Left ventricle myocardium inferior (tissue), 1 donor: Measurements from ENCODE around the gene P2RX3. TPM values are rescaled to one million over a fixed set of nuclear protein-coding genes. Genes with fewer than 3 reads are reported as not detected.

Experiments
- DNase-seq: peaks from one replicate; pipeline ENCODE4 v3.0.0-alpha.2; 2020
- H3K27ac ChIP-seq: fragments of 200-600 bp; replicated peaks from 2 replicates; pipeline ENCODE4 v1.8.0; 2021
- H3K27me3 ChIP-seq: fragments of 200-600 bp; 2 replicates; pipeline ENCODE4 v1.8.0; 2021; ENCODE audit warnings: low read depth
- H3K36me3 ChIP-seq: fragments of 200-600 bp; 2 replicates; pipeline ENCODE4 v1.8.0; 2021
- H3K4me1 ChIP-seq: fragments of 200-600 bp; 2 replicates; pipeline ENCODE4 v1.8.0; 2021
- H3K4me3 ChIP-seq: fragments of 200-600 bp; 2 replicates; pipeline ENCODE4 v1.8.0; 2021; ENCODE audit warnings: mild to moderate bottlenecking, moderate library complexity
- H3K9me3 ChIP-seq: fragments of 200-600 bp; replicated peaks from 2 replicates; pipeline ENCODE4 v1.8.0; 2021
- intact Hi-C: fragments of 100-400 bp; cut with micrococcal nuclease; formaldehyde crosslinking; loops from one replicate; pipeline ENCODE4 v1.11.0; 2022
- total RNA-seq: library from RNA; stranded (reverse); fragmentation: NEBNext Ultra II Directional; extraction: Animal tissue kit (Norgen Biotek cat#: 25700); gene quantifications from one replicate; pipeline ENCODE4 v1.2.1, GENCODE V29; 2021
- TF ChIP-seq, protein P1 (sequence below): fragments of 200-600 bp; IDR thresholded peaks from 2 replicates; pipeline ENCODE4 v1.8.0; 2021; ENCODE audit warnings: antibody characterized with exemption, mild to moderate bottlenecking, borderline replicate concordance
- donor health status: DM: no; HTN: yes; CAD: no; lungs with severe emphysema.

The P2RX3 gene
- total RNA-seq, 1 donor from 2014 or later, result 1.4 TPM

DNA sequence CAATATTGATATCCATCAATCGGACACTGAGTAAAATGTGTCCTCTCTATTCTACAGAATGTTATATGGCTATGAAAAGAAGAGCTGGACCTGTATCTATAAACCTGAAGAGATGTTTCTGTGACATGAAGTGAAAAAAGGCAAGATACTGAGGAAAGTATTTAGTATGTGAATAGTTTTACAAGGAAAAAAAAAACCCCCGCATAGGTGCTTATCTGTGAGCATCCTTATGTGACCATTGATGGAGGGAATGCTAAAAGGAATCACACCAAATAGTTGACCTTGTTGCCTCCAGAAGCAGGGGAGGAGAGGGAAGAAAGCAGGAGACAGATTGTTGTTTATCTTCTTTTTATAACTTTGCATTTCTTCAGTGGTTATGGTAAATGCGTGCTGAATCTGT is 53.0 kb downstream of the P2RX3 start:
- no peak for DNase-seq
- peaks cover 9% of the 10 kb centered on the region for H3K4me1 ChIP-seq
- H3K9me3 ChIP-seq, result no peaks in the 10 kb centered on the region
- no peak overlapping the region for H3K4me3 ChIP-seq
- H3K27ac ChIP-seq, result no peak overlapping the region
- H3K27me3 ChIP-seq, result peaks cover 10% of the 10 kb centered on the region
- TF ChIP-seq, protein P1, sequence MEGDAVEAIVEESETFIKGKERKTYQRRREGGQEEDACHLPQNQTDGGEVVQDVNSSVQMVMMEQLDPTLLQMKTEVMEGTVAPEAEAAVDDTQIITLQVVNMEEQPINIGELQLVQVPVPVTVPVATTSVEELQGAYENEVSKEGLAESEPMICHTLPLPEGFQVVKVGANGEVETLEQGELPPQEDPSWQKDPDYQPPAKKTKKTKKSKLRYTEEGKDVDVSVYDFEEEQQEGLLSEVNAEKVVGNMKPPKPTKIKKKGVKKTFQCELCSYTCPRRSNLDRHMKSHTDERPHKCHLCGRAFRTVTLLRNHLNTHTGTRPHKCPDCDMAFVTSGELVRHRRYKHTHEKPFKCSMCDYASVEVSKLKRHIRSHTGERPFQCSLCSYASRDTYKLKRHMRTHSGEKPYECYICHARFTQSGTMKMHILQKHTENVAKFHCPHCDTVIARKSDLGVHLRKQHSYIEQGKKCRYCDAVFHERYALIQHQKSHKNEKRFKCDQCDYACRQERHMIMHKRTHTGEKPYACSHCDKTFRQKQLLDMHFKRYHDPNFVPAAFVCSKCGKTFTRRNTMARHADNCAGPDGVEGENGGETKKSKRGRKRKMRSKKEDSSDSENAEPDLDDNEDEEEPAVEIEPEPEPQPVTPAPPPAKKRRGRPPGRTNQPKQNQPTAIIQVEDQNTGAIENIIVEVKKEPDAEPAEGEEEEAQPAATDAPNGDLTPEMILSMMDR, result no peak
- intact Hi-C loops, result no loop called here
- H3K36me3 ChIP-seq, result no peaks in the 10 kb centered on the region

DNA sequence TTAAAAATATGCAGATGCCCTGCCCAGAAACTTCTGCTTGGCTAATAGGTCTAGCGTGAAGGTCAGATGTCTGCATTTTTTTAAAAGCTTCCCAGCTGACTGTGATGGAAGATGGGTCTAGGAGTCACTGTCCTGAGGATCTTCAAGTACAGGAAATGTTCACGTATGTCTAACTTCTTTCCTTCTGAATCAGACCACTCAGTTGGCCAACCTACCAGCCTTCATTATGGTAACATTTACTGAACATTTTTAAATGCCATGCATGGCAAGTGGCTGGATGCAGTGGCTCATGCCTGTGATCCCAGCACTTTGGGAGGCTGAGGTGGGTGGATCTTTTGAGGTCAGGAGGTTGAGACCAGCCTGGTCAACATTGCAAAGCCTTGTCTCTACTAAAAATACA is 53.4 kb downstream of the P2RX3 start:
- H3K27me3 ChIP-seq, result peaks cover 10% of the 10 kb centered on the region
- intact Hi-C loops, result no loop called here
- TF ChIP-seq, protein P1, result no peak
- H3K27ac ChIP-seq, result no peak overlapping the region
- no peaks in the 10 kb centered on the region for H3K36me3 ChIP-seq
- no peak overlapping the region for H3K4me3 ChIP-seq
- H3K4me1 ChIP-seq, result peaks cover 9% of the 10 kb centered on the region
- no peaks in the 10 kb centered on the region for H3K9me3 ChIP-seq
- DNase-seq, result no peak

DNA sequence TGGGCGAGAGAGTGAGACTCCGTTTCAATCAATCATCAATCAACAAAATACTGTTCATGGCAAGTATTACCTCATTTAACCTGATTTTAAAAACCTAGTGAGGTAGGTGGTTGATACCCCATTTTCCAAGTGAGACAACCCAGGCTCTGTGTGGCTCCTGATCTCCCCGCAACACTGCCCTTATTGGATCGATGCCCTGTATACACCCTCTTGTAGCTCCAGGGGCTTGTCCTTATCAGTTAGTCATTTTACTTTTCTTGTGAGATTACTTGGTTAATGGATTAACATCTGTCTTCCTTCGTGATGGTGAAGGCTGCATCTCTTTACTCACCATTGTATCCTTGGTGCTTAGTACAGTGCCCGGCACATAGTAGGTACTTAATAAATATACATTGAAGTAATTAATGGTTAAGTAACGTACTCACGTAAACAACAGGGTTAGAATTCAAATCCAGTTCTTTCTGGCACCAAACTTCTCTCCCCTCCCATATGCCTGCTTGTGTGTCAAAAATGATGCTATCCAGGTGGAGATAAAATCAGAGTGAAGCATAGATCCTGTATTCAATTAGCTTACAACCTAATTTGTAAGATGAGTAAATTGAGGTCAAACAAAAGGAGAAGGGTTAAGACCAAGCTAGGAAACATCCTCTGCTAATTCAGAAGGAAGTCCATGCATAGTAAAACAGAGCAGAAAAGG is 54.1 kb downstream of the P2RX3 start:
- intact Hi-C loops, result no loop called here
- H3K4me1 ChIP-seq, result peaks cover 5% of the 10 kb centered on the region
- H3K36me3 ChIP-seq, result no peaks in the 10 kb centered on the region
- H3K27me3 ChIP-seq, result peaks cover 10% of the 10 kb centered on the region
- no peak overlapping the region for H3K4me3 ChIP-seq
- TF ChIP-seq, protein P1, result no peak
- H3K27ac ChIP-seq, result no peak overlapping the region
- no peak for DNase-seq
- no peaks in the 10 kb centered on the region for H3K9me3 ChIP-seq

DNA sequence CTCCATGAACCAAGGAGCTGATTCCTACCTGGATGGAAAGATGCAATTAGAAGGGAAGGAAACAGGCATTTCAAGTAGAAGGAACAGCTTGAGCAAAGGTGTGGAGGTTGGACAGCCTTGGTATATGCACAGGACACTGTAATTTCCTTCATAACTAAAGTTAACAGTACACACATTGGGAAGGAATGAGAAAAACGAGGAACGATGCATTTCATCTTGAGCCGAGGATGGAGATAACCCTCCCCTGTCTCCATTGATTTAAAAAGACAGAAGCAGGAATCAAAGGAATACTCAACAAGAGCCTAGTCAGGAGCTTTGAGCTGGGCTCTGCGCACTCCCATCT is 54.6 kb downstream of the P2RX3 start:
- Histone ChIP-seq H3K4me3 (no peak overlapping the region), H3K36me3 (no peaks in the 10 kb centered on the region), H3K4me1 (no peaks in the 10 kb centered on the region), H3K9me3 (no peaks in the 10 kb centered on the region), H3K27ac (no peak overlapping the region), H3K27me3 (peaks cover 7% of the 10 kb centered on the region)
- TF ChIP-seq, protein P1, result no peak
- intact Hi-C loops, result no loop called here
- DNase-seq, result no peak

DNA sequence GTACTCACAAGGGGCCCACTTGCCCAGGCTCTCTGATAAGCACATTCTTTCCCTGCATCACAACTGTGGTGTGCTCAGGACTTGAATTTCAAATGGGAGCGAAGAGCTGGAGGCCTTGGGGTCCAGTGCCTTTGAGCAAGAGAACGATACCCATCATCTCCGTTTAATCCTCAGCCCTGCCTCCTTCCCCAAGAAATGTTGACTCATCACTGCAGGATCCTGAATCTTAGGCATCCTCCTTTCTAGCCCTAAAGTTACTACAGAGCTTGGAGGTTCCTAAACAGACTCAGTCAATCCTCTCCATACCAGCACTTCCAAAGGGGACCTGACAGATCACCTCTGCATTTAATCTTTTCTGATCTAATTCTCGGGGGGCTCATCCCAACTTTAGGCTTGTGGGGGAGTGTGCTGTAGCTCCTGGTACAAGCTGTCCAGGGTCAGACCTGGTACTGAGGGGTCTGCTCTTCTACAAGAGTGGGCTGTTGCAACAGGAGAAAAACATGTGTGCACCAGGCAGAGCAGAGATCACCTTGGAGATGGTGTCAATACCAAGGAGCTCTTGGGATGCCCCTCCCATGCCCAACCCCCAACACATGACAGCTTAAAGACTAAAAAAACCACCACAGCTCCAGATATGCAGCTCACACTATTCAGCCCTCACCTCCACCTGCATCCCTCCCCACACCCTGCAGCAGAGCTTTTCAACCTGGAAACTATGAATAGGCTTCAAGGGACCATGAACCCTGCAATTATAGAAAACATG is 56.2 kb downstream of the P2RX3 start:
- no peaks in the 10 kb centered on the region for H3K36me3 ChIP-seq
- no peak overlapping the region for H3K4me3 ChIP-seq
- peaks cover 6% of the 10 kb centered on the region for H3K27me3 ChIP-seq
- no peaks in the 10 kb centered on the region for H3K4me1 ChIP-seq
- TF ChIP-seq, protein P1, result no peak
- DNase-seq, result no peak
- intact Hi-C loops, result no loop called here
- H3K27ac ChIP-seq, result no peak overlapping the region
- H3K9me3 ChIP-seq, result no peaks in the 10 kb centered on the region
